ENCODE data around the gene OR7G1. TPM values are rescaled to one million over a fixed set of nuclear protein-coding genes. Genes with fewer than 3 reads are reported as not detected.

OR7G1 gene
- total RNA-seq, 1 donor from 2014 or later: not detected

- H3K36me3 Mint-ChIP-seq: no peaks in the 10 kb centered on the region
- no peak overlapping the region for H3K27ac Mint-ChIP-seq
- DNase-seq (ENCODE audit: low spot score in 2 of 2, unreplicated experiment in 2 of 2): no peak
- TF ChIP-seq CTCF (IDR thresholded peaks at IDR 0.05; ENCODE audit: unreplicated experiment): no peak
- H3K4me3 Mint-ChIP-seq: no peak overlapping the region
- no peaks in the 10 kb centered on the region for H3K27me3 Mint-ChIP-seq (ENCODE audit: low read depth)
- peaks cover 7% of the 10 kb centered on the region for H3K4me1 Mint-ChIP-seq
- H3K9me3 Mint-ChIP-seq: no peaks in the 10 kb centered on the region
Measured at GRCh38 chr19:9065457-9066014, 50.0 kb downstream of the OR7G1 start.

Other genes with a start within 250 kb of the OR7G1 start
- 0.60 to 1.1 TPM (median 0.66 TPM) in 3 replicates for gene MUC16, start 105.4 kb downstream of the OR7G1 start, total RNA-seq
- not detected in 3 replicates for gene OR1M1, start 28.7 kb downstream of the OR7G1 start, total RNA-seq
- gene OR7G2, start 8.3 kb downstream of the OR7G1 start, total RNA-seq: not detected in 3 replicates
- not detected in 3 replicates for gene OR7G3, start 11.2 kb upstream of the OR7G1 start, total RNA-seq
- gene ZNF317, start 24.6 kb upstream of the OR7G1 start, total RNA-seq: 40.6 to 44.9 TPM (median 44.7 TPM) in 3 replicates
- 1.8 to 1.9 TPM (median 1.8 TPM) in 3 replicates for gene OR7D2, start 63.2 kb upstream of the OR7G1 start, total RNA-seq
- not detected in 3 replicates for gene OR7D4, start 103.8 kb upstream of the OR7G1 start, total RNA-seq
- not detected in 3 replicates for gene OR7E24, start 135.2 kb upstream of the OR7G1 start, total RNA-seq
- 9.5 to 11.2 TPM (median 10.1 TPM) in 3 replicates for gene ZNF699, start 194.1 kb upstream of the OR7G1 start, total RNA-seq
- gene ZNF559, start 208.4 kb upstream of the OR7G1 start, total RNA-seq: 35.4 to 43.4 TPM (median 40.0 TPM) in 3 replicates
- gene ZNF177, start 247.2 kb upstream of the OR7G1 start, total RNA-seq: 8.7 to 12.6 TPM (median 10.6 TPM) in 3 replicates